ENCODE results near the gene LINC00632. TPM values are rescaled to one million over a fixed set of nuclear protein-coding genes. Genes with fewer than 3 reads are reported as not detected.

Gene LINC00632
- total RNA-seq, 2 experiments from 2014 or later, result not detected

DNA sequence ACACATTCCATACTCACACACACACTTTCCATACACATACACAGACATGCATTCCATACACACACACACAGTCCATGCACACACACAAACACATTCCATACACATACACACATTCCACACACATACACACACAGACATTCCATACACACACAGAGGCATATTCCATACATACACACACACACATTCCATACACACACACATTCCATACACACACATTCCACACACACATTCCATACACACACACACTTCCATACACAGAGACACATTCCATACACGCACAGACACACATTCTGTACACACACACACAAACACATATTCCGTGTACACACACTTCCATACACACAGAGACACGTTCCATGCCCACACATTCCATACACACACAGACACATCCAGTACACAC lies 14.8 kb downstream of the LINC00632 start:
- no peak overlapping the region for H3K27ac Mint-ChIP-seq
- H3K36me3 Mint-ChIP-seq, result no peaks in the 10 kb centered on the region
- H3K4me3 Mint-ChIP-seq, result no peak overlapping the region
- ATAC-seq (ENCODE audit: low read depth) (no peak), DNase-seq (no peak)
- no peaks in the 10 kb centered on the region for H3K9me3 Mint-ChIP-seq
- H3K4me1 Mint-ChIP-seq, result no peaks in the 10 kb centered on the region
- POLR2A ChIA-PET, result no interaction called here
- no peaks in the 10 kb centered on the region for H3K27me3 Mint-ChIP-seq

DNA sequence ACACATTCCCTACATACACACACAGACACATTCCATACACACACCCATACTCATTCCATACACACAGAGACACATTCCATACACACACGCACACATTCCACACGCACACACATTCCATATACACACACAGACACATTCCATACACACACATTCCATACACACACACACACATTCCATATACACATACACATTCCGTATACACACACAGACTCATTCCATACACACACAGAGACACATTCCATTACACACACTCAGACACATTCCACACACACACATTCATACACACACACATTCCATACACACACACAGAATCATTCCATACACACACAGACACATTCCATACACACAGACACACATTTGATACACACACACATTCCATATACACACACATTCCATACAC lies 15.2 kb downstream of the LINC00632 start:
- H3K27me3 Mint-ChIP-seq, result no peaks in the 10 kb centered on the region
- POLR2A ChIA-PET, result no interaction called here
- no peak for DNase-seq
- H3K4me3 Mint-ChIP-seq, result no peak overlapping the region
- H3K9me3 Mint-ChIP-seq, result no peaks in the 10 kb centered on the region
- no peaks in the 10 kb centered on the region for H3K36me3 Mint-ChIP-seq
- H3K4me1 Mint-ChIP-seq, result no peaks in the 10 kb centered on the region
- no peak for ATAC-seq (ENCODE audit: low read depth)
- no peak overlapping the region for H3K27ac Mint-ChIP-seq

DNA sequence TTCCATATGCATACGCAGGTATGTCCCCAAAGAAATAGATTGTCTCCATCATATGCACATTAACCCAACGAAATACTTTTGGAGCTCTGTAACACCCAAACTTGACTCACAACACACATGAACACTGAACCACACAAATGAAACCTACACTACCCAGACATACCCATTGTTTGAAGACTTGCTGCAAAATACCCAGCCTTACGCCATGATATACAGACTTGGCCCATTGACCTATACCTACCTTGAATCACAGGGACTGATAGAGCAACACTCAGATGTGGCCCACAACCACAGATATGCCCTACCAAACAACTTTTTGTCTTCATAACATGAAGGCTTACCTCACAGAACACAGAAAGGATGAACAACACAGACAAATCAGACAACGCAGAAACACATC lies 15.9 kb downstream of the LINC00632 start:
- Mint-ChIP-seq H3K4me1 (no peaks in the 10 kb centered on the region), H3K36me3 (no peaks in the 10 kb centered on the region), H3K9me3 (no peaks in the 10 kb centered on the region), H3K4me3 (no peak overlapping the region), H3K27me3 (no peaks in the 10 kb centered on the region), H3K27ac (no peak overlapping the region)
- ATAC-seq (ENCODE audit: low read depth) (no peak), DNase-seq (no peak)
- POLR2A ChIA-PET, result no interaction called here

DNA sequence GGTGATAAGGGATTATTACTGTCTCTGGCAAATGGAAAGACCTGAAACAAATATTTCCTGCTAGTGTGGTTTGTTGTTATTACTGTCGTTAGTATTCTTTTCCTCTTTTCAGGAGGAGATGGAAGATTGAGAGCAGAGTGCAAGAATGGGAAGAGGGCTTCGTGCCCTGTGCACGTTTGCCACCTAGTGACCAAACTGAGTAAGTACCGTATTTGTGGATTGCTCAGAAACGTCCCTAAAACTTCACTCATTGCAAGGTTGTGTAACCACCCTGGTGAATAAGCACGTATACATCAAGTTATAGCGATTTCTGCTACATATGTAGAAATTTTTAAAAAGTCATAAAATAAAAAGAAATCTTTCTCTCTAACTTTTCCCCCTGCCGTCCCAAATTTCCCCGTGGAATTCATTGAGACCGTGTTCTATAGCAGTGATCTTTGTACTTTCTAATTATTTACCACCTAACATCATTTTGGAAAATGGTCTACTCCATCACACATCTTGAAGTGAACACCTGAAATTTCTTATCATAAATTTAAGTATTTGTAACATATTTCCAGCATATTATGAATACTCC lies 24.3 kb downstream of the LINC00632 start:
- no peaks in the 10 kb centered on the region for H3K4me1 Mint-ChIP-seq
- H3K4me3 Mint-ChIP-seq, result no peak overlapping the region
- H3K9me3 Mint-ChIP-seq, result no peaks in the 10 kb centered on the region
- no peaks in the 10 kb centered on the region for H3K36me3 Mint-ChIP-seq
- POLR2A ChIA-PET, result no interaction called here
- DNase-seq (no peak), ATAC-seq (ENCODE audit: low read depth) (no peak)
- no peak overlapping the region for H3K27ac Mint-ChIP-seq
- H3K27me3 Mint-ChIP-seq, result no peaks in the 10 kb centered on the region

DNA sequence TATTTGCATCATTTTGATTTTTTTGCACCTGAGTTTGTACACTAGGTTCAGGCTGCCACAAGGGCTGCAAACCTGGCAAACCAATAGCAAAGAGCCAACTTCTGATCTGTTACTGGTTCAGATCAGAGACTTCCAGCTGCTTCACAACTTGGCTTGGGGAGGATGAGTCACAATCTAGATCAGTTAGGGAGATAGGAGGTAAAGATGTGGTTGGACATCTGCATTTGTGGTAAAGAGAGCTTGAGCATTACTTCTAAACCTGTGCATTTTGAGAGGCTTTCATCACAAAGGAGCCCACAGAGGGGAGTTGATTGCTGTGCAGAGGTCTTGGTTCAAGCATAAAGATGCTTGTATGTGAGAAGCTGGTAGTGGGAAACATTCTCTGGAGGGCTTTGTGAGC lies 34.5 kb downstream of the LINC00632 start:
- Mint-ChIP-seq H3K27ac (no peak overlapping the region), H3K27me3 (no peaks in the 10 kb centered on the region), H3K36me3 (no peaks in the 10 kb centered on the region), H3K4me1 (no peaks in the 10 kb centered on the region), H3K4me3 (no peak overlapping the region), H3K9me3 (no peaks in the 10 kb centered on the region)
- DNase-seq, result no peak
- ATAC-seq (ENCODE audit: low read depth), result no peak
- POLR2A ChIA-PET, result no interaction called here

DNA sequence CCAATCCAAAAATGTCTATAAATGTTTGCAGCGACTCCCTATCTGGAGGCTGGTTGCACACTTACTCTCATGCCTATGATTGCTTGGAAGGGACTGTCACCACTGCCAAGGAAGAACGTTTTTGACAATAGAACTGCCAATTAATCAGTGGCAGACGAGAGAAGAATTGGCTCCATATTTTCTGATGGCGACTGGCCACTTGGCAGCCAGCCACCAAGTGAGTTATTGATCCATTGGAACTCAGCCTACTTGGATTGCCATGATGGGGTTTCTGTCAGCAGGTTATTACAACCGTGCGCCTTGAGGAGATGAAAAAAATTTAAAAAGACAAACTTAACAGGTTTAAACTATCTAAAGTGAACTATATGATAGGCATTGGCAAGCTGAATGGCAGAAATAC lies 47.4 kb downstream of the LINC00632 start:
- POLR2A ChIA-PET, result no interaction called here
- no peak for ATAC-seq (ENCODE audit: low read depth)
- DNase-seq, result no peak
- Mint-ChIP-seq H3K9me3 (no peaks in the 10 kb centered on the region), H3K4me3 (no peak overlapping the region), H3K4me1 (no peaks in the 10 kb centered on the region), H3K27ac (no peak overlapping the region), H3K27me3 (peaks cover 3% of the 10 kb centered on the region), H3K36me3 (no peaks in the 10 kb centered on the region)

DNA sequence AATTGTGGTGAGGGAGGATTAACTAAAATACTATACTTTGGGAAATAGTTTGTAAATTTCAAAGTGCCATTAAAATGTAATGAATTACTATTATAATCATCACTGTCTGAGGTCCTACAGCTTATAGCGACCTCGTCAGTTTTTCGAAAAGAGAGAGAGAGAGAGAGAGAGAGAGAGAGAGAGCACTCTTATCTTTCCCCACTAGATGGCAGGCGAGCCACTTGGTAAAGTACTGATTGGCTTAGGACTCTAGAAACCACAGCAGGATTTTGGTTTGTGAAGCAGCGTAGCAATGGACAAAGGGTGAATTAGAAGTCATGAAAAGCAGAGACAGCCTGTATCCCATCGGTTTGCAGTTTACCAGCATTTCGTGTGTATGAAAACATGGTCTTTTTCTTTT lies 52.5 kb downstream of the LINC00632 start:
- no peaks in the 10 kb centered on the region for H3K9me3 Mint-ChIP-seq
- H3K27ac Mint-ChIP-seq, result no peak overlapping the region
- DNase-seq, result no peak
- H3K4me1 Mint-ChIP-seq, result no peaks in the 10 kb centered on the region
- H3K4me3 Mint-ChIP-seq, result no peak overlapping the region
- peaks cover 12% of the 10 kb centered on the region for H3K27me3 Mint-ChIP-seq
- no peaks in the 10 kb centered on the region for H3K36me3 Mint-ChIP-seq
- ATAC-seq (ENCODE audit: low read depth), result no peak
- POLR2A ChIA-PET, result no interaction called here

DNA sequence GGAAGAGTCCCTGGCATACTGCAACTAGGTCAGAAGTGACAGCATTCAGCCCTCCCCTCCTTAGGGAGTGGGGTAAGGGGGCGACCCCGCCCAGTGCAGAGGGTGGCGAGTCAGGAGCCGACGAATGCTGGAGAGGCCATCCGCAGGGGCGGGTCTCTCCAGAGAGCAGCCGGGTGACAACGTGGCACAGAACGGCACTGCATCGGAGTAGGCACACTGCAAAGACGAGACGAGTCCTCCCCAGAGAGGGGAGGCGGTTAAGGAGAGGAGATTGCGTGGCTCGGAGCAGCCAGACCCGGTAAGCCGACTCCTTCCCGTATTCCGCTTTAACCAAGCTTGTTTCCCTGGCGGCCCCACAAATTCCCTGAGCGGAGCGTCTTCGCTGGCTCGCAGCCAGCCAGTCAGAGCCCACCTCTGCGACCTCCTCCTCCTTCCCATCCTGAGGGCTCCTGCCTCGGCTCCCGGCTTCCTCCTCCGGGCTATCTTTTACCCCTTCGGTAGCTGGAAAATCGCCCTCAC lies 54.9 kb downstream of the LINC00632 start:
- DNase-seq (peak; percentile 17), ATAC-seq (ENCODE audit: low read depth) (no peak)
- no peaks in the 10 kb centered on the region for H3K36me3 Mint-ChIP-seq
- POLR2A ChIA-PET, result no interaction called here
- H3K27me3 Mint-ChIP-seq, result peaks cover 15% of the 10 kb centered on the region
- no peaks in the 10 kb centered on the region for H3K4me1 Mint-ChIP-seq
- H3K9me3 Mint-ChIP-seq, result no peaks in the 10 kb centered on the region
- H3K4me3 Mint-ChIP-seq, result no peak overlapping the region
- H3K27ac Mint-ChIP-seq, result no peak overlapping the region

DNA sequence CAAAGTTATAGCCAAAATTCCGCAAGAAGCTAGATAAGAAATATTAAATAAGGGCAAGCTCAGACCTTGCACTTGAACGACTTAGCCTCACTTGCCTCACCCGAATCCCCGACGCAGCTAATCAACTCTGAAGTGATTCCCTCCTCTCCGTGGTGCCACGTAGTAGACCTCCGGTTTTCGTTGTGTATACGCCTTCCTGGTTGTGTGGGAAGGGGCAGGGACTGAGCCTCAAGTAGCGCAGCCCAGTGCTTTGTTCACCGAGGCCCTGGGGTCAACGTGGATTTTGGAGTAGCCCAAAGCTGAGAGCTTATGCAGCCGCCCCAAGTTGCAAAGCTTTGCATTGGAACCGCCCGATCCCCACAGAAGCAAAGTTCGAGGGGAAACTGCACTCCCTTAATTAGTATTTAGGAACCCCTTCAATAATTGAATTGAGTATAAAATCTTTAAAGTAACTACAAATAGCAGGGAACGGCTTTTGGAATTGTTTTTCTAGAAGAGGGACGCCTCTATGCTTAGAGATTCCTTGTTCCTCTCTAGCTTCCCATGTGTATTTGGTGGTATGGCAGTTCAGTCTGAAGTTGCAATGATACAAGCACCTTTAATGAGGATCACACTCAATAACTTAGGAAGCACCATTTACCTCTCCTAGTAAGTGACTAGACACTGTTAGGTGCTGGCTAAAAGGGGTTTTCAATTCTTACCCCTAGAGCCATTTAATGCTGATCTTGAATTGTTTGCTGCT lies 55.7 kb downstream of the LINC00632 start:
- no peaks in the 10 kb centered on the region for H3K4me1 Mint-ChIP-seq
- H3K27me3 Mint-ChIP-seq, result peaks cover 15% of the 10 kb centered on the region
- ATAC-seq (ENCODE audit: low read depth) (no peak), DNase-seq (no peak)
- POLR2A ChIA-PET, result no interaction called here
- H3K9me3 Mint-ChIP-seq, result no peaks in the 10 kb centered on the region
- H3K4me3 Mint-ChIP-seq, result no peak overlapping the region
- H3K27ac Mint-ChIP-seq, result no peak overlapping the region
- no peaks in the 10 kb centered on the region for H3K36me3 Mint-ChIP-seq

DNA sequence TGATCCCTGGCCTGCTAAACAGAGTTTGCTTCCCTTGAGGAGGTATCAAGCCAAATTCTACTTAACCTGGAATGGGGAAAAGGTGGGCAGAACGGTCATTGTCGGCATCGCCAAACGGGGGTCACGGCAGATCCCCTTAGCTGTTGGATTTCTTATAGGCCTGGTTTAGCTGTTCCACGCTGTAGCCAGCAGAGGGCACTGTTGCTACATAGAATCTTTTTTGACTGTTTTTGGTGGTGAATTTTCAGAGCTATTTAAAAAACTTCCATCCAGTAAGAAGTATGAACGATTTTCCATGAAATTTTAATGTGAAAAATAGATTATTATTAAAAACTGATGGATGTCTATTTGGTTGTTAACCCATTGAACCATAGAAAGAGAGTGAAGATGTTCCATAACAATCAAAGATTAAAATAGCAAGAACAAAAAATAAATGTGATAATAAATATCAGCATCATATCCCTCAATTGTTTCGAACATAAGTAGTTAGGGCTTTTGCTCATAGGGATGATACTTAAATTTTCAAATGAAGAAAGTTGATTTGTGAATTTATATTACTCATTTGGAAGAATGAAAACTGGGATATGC lies 56.6 kb downstream of the LINC00632 start:
- Mint-ChIP-seq H3K36me3 (no peaks in the 10 kb centered on the region), H3K27me3 (peaks cover 15% of the 10 kb centered on the region), H3K9me3 (no peaks in the 10 kb centered on the region), H3K27ac (no peak overlapping the region), H3K4me3 (no peak overlapping the region), H3K4me1 (no peaks in the 10 kb centered on the region)
- ATAC-seq (ENCODE audit: low read depth) (no peak), DNase-seq (peak; percentile 21)
- POLR2A ChIA-PET, result no interaction called here

DNA sequence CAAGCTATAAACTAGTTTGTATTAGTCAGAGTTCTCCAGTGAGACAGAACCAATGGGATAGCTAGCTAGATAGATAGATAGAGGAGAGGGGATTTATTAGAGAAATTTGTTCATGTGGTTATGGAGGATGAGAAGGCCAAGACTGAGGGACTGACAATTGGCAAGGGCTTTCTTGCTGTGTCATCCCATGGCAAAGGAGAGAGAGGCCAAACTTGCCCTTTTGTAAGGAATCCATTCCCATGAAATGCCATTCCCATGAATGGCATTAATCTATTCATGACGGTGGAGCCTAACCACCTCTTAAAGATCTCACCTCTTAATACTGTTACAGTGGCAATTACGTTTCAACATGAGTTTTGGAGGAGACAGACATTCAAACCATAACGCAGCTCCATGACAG lies 58.1 kb downstream of the LINC00632 start:
- H3K4me3 Mint-ChIP-seq, result no peak overlapping the region
- POLR2A ChIA-PET, result no interaction called here
- no peak for DNase-seq

DNA sequence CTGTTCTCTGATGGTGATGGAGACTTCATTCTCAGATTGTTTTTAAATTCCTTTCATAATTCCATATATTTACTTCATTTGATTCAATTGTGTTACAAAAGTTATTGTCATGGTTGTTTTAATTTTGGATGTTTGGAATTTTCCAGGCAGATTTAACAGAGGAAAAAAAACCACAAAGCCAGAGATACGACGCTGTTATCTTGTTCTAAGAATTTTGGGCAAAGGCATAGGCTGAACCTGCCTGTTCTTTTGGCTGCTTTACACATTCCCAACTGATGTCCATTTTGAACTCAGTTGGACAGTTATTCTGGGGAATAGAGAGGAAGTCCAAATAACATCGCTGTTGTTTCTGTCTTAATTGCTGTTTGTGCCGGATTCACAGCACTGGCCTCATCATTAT lies 65.7 kb downstream of the LINC00632 start:
- Mint-ChIP-seq H3K4me3 (no peak overlapping the region), H3K9me3 (no peaks in the 10 kb centered on the region), H3K27me3 (no peaks in the 10 kb centered on the region), H3K4me1 (no peaks in the 10 kb centered on the region), H3K27ac (no peak overlapping the region), H3K36me3 (no peaks in the 10 kb centered on the region)
- POLR2A ChIA-PET, result no interaction called here
- DNase-seq (no peak), ATAC-seq (ENCODE audit: low read depth) (no peak)

More for the DNA sequence above, 58.1 kb downstream of the LINC00632 start:
- ATAC-seq (ENCODE audit: low read depth), result no peak
- H3K36me3 Mint-ChIP-seq, result no peaks in the 10 kb centered on the region
- no peaks in the 10 kb centered on the region for H3K9me3 Mint-ChIP-seq
- H3K27me3 Mint-ChIP-seq, result peaks cover 12% of the 10 kb centered on the region
- H3K27ac Mint-ChIP-seq, result no peak overlapping the region
- no peaks in the 10 kb centered on the region for H3K4me1 Mint-ChIP-seq

DNA sequence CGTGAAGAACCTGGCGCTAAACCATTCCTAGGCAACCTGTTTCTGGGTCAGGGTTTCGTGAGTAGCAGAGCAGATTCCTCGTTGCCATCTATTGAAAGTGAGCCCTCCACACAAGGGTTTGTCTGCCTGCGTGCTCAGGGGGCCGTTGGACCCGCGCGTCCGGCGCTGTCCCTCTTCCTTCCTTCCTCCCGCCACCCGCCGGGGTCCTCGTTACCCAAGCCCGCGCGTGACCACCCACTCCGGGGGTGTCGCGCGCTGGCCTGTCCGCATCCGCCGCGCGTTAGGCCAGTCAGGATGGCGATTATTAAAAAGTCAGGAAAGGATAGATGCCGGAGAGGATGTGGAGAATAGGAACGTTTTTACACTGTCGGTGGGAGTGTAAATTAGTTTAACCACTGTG lies 66.8 kb downstream of the LINC00632 start:
- Mint-ChIP-seq H3K27me3 (no peaks in the 10 kb centered on the region), H3K36me3 (no peaks in the 10 kb centered on the region), H3K9me3 (no peaks in the 10 kb centered on the region), H3K27ac (no peak overlapping the region), H3K4me1 (no peaks in the 10 kb centered on the region), H3K4me3 (no peak overlapping the region)
- POLR2A ChIA-PET, result no interaction called here
- ATAC-seq (ENCODE audit: low read depth) (no peak), DNase-seq (no peak)

DNA sequence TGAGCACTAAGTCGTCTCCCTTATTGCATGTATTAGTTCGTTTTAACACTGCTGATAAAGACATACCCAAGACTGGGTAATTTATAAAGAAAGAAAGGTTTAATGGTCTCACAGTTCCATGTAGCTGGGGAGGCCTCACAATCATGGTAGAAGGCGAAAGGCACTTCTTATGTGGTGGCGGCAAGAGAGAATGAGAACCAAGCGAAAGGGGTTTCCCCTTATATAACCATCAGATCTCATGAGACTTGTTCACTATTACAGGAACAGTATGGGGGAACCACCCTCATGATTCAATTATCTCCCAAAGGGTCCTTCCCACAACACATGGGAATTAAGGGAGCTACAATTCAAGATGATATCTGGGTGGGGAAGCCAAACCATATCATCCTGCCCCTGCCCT lies 85.1 kb downstream of the LINC00632 start:
- POLR2A ChIA-PET, result no interaction called here
- DNase-seq (no peak), ATAC-seq (ENCODE audit: low read depth) (no peak)
- Mint-ChIP-seq H3K36me3 (no peaks in the 10 kb centered on the region), H3K4me3 (no peak overlapping the region), H3K27ac (no peak overlapping the region), H3K9me3 (no peaks in the 10 kb centered on the region), H3K4me1 (no peaks in the 10 kb centered on the region), H3K27me3 (no peaks in the 10 kb centered on the region)

All from activated naive CD8-positive, alpha-beta T cell treated with anti-CD3 and anti-CD28 coated beads, Interleukin-2, amount 10 ng/mL, durations not matched to agents 7 days and 5 days (primary cell).